ENCODE measurements around the gene COMMD7.
"Not testable (repeated sequence)": the region's sequence is repeated elsewhere in the genome, so short reads cannot be mapped to it uniquely, and the experiment has no call there.

COMMD7 gene

DNA sequence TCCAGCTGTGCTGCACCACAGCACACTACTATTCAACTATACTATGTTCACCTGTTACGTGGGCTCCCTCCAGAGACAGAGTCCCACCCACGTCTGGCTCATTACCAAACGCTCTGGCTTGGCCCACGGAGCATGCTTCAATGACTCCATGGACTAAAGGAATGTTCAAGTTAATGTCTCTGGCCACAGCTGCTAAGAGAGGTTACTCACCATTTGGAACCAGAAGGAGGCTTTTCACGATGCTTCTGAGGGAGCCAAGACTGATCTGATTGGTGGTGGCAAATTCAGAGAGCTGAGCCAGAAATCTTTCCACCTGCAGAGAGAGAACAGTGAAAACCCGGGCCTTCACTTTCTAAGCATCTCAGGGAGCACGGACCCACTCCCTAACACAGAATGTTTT is 15.6 kb downstream of the COMMD7 start:
- peaks cover 39% of the 10 kb centered on the region for H3K36me3 Mint-ChIP-seq
- no peaks in the 10 kb centered on the region for H3K9me3 Mint-ChIP-seq
- CTCF ChIA-PET: interaction anchor here (1.3 kb wide), 1 partner anchor 8 kb away, joined by 4 read pairs; no protein-coding TSS in a partner anchor
- no peak for DNase-seq
- no peak overlapping the region for H3K4me3 Mint-ChIP-seq
- H3K27me3 Mint-ChIP-seq: no peaks in the 10 kb centered on the region
- no peak overlapping the region for H3K27ac Mint-ChIP-seq
- peaks cover 12% of the 10 kb centered on the region for H3K4me1 Mint-ChIP-seq

DNA sequence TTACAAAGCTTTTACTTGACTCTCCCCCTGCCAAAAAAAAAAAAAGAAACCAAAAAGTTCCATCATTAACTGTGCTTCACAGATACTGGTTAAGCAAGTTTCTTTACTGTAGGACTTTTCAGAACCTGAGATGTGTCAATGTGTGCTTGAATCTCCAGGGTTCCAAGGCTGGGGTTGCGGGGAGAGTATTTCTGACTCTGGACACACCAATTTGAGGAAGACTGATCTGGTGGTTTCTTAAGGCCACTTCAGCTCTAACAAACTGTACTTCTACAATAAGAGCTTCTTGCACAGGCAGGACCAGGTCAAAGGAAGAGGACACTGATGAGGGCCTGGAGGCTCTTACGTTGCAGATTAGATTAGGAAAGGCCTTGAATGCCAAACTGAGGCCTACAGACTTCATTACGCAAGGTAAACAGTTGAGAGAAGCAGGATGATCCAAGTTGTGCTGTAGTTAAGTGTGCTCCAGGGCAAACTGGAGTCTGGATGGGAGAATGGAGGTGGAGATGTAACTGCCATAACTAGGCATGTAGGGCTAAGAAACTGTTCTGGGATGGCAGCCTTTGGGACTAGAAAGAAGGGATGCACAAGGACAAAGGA is 24.4 kb downstream of the COMMD7 start:
- no peak overlapping the region for H3K27ac Mint-ChIP-seq
- no peaks in the 10 kb centered on the region for H3K27me3 Mint-ChIP-seq
- no peaks in the 10 kb centered on the region for H3K9me3 Mint-ChIP-seq
- H3K36me3 Mint-ChIP-seq: peaks cover 19% of the 10 kb centered on the region
- no peak for DNase-seq
- CTCF ChIA-PET: interaction anchor here (0.6 to 1.0 kb wide), 2 partner anchors 18 to 23 kb away, joined by 5 read pairs; no protein-coding TSS in a partner anchor
- no peak overlapping the region for H3K4me3 Mint-ChIP-seq
- H3K4me1 Mint-ChIP-seq: no peaks in the 10 kb centered on the region

DNA sequence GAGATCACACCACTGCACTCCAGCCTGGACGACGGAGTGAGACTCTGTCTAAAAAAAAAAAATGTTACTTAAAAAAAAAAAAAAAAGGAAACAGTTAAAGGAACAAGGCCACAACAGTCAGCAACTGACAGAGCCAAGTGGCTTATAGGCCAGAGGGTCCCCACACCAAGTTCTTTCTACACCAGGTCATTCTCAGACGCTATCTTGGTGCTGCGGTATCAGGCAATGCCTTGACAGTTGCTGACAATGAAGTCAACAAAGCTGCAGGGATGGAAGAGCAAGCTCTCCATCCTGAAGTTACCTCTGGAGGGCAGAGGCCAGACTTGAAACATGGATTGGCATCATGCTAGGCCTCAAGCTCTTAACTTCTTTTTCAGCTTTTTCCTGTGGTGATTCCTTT is 31.9 kb downstream of the COMMD7 start:
- H3K4me1 Mint-ChIP-seq: peaks cover 7% of the 10 kb centered on the region
- H3K36me3 Mint-ChIP-seq: peaks cover 10% of the 10 kb centered on the region
- H3K9me3 Mint-ChIP-seq: no peaks in the 10 kb centered on the region
- no peak for DNase-seq
- H3K27me3 Mint-ChIP-seq: no peaks in the 10 kb centered on the region
- no peak overlapping the region for H3K4me3 Mint-ChIP-seq
- CTCF ChIA-PET: interaction anchor here (0.6 to 0.9 kb wide), 2 partner anchors 67 to 133 kb away, joined by 3 to 4 read pairs; no protein-coding TSS in a partner anchor
- no peak overlapping the region for H3K27ac Mint-ChIP-seq

DNA sequence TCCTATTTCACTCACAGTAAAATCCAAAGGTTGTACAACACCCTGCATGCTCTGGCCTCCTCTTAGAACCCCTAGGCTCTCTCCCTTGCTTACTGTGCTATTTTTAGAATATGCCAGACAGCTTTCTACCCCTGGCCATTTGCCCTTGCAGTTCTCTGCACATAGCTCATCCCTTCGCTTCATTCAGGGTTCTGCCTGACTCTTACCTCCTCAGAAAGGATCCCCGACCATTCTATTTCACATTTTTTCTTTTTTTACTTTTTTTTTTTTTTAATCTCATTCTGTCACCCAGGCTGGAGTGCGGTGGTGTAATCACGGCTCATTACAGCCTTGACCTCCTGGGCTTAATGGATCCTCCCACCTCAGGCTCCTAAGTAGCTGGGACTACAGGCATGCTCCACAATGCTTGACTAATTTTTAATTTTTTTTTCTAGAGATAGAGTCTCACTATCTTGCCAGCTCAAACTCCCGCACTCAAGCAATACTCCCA is 33.6 kb downstream of the COMMD7 start:
- Mint-ChIP-seq H3K27me3 (no peaks in the 10 kb centered on the region), H3K4me3 (no peak overlapping the region), H3K27ac (no peak overlapping the region), H3K4me1 (peaks cover 7% of the 10 kb centered on the region), H3K9me3 (no peaks in the 10 kb centered on the region), H3K36me3 (peaks cover 13% of the 10 kb centered on the region)
- no peak for DNase-seq
- CTCF ChIA-PET: interaction anchor here (1.2 kb wide), 1 partner anchor 69 kb away, joined by 4 read pairs; no protein-coding TSS in a partner anchor

DNA sequence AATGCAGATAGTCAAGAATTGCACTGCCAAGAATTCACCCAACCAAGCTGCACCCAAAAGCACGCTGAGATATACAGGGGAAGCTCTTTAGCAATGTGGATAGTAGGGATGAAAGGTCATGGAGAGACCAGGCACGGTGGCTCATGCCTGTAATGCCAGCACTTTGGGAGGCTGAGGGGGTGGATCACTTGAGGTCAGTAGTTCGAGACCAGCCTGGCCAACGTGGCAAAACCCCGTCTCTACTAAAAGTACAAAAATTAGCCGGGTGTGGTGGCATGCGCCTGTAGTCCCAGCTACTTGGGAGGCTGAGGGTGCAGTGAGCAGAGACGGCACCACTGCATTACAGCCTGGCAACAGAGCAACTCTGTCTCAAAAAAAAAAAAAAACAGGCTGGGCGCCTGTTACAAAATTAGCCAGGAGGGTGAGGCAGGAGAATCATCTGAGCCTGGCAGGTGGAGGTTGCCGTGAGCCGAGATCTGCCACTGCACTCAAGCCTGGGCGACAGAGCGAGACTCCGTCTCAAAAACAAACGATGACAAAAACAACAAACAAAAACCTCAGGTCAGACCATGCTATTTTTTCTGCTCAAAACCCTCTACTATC is 34.1 kb downstream of the COMMD7 start:
- H3K27ac Mint-ChIP-seq: not testable (repeated sequence)

DNA sequence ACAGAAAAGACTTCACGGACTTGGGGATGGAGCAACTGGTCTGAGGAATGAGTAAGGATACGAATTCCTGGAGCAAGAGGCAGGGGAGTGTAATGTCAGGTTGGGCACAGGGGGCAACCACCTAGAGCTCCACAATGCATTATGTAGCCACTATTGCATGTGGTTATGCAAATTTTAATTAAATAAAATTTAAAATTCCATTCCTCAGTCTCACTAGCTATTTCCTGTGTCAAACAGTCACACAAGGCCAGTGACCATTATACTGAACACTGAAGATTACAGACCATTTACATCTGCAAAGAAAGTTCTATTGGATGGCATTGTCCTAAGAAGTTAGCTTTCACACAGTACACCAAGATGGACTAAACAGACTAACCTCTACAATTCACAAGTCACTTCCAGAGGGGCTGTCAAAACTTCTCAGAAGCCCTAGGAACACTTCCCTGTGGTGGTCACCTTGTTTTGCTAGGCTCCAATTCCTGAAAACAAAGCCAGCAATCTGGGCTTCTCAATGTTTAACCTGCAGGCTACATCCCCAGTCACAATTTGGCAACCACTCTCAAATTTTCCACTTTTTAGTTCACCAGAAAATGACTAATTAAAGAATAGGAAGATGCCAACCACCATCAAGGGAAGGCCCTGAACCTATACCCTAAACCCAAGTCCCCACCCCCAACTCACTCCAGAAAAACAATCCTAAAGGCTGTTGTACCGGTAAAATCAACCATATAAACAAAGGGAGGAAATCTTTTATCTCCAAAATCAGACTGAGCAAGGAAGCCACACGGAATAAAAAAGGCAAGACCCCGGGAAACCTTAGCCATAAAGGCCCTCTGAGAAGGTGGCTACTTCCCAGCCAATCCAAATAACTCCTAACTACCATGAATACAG is 35.3 kb downstream of the COMMD7 start:
- no peak for DNase-seq
- H3K36me3 Mint-ChIP-seq: peaks cover 21% of the 10 kb centered on the region
- no peaks in the 10 kb centered on the region for H3K9me3 Mint-ChIP-seq
- no peaks in the 10 kb centered on the region for H3K27me3 Mint-ChIP-seq
- peaks cover 4% of the 10 kb centered on the region for H3K4me1 Mint-ChIP-seq
- CTCF ChIA-PET: no interaction called here
- H3K4me3 Mint-ChIP-seq: no peak overlapping the region
- H3K27ac Mint-ChIP-seq: no peak overlapping the region

More for the DNA sequence above, 34.1 kb downstream of the COMMD7 start:
- CTCF ChIA-PET: interaction anchor here (0.7 kb wide), 1 partner anchor 67 kb away, joined by 3 read pairs; no protein-coding TSS in a partner anchor
- H3K4me1 Mint-ChIP-seq, H3K4me3 Mint-ChIP-seq, DNase-seq, H3K9me3 Mint-ChIP-seq, H3K27me3 Mint-ChIP-seq: not testable (repeated sequence)
- H3K36me3 Mint-ChIP-seq: peaks cover 19% of the 10 kb centered on the region

DNA sequence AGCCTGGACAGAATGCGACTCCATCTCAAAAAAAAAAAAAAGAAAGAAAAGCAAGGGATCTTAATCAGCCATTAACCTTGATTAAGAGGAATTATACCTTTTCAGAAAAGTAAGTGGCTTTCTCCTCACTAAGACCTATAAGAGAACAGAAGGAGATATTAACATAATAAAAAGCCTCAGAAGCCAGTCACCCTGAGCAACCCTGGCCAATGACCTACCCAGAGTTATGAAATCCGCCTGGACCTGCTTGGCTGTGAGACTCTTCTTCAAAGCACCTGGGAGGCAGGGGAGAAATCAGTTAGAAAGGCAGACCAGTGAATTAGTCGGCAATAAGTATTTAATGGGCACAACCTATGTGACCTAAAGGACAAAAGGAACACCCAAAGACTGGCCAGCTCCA is 36.8 kb downstream of the COMMD7 start:
- no peak overlapping the region for H3K4me3 Mint-ChIP-seq
- CTCF ChIA-PET: no interaction called here
- H3K36me3 Mint-ChIP-seq: peaks cover 29% of the 10 kb centered on the region
- H3K4me1 Mint-ChIP-seq: peaks cover 4% of the 10 kb centered on the region
- DNase-seq: no peak
- H3K27ac Mint-ChIP-seq: no peak overlapping the region
- no peaks in the 10 kb centered on the region for H3K9me3 Mint-ChIP-seq
- H3K27me3 Mint-ChIP-seq: no peaks in the 10 kb centered on the region

DNA sequence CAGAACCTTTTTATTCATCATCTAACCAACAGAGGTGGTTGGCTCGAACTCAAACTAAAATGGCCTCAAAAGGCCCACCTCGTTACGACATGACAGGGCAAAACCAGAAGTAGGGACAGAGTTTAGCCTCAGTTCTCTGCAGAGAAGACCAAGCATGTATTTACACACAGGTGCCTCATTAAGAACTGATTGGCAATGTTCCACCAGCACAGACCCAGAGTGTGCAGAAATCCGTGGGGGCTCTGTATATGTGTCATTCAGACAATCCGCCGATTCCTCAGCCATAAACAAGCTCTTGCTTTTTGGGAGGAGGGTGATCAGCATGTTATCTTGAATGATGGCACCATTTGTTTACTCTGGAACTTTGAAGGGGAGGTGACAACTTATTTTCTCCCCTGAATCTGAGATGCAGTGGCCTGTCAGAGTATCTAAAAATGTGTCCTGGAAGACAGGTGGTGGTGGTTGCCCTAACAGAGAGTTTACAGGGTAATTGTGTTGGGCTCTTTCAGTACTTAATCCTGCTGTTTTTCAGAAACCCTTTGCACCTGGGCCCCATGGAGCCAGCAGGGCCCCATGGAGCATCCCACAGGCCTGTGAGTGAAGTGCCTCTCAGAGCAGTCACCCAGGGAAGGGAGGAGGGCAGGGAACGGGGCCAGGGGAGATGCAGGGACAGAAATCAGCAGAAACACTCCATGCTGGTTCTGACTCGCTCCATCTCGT is 40.4 kb downstream of the COMMD7 start:
- Mint-ChIP-seq H3K9me3 (no peaks in the 10 kb centered on the region), H3K4me1 (no peaks in the 10 kb centered on the region), H3K36me3 (peaks cover 35% of the 10 kb centered on the region), H3K27me3 (no peaks in the 10 kb centered on the region), H3K27ac (no peak overlapping the region), H3K4me3 (no peak overlapping the region)
- DNase-seq: no peak
- CTCF ChIA-PET: interaction anchor here (0.9 to 1.0 kb wide), 2 partner anchors 29 to 75 kb away, joined by 3 to 4 read pairs; partner anchors contain the start of gene C20orf203

DNA sequence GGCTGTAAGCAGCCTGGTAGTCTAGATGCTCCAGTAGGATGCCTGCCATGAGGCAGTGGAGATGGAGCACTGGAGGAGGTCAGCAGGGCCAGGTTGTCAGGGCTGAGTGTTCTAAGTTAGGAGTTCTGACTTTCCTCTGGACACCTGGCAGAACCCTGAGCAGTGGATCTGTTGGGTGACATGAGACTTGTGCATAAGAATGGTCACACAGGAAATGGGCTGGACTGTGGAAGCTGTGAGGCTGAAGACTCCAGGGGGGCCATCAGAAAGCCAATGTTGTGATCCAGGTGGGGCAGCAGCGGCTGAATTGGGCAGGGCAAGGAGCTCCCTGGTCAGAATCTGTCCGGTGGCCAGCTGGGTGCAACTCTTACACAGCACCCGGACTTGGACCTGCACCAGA is 45.7 kb downstream of the COMMD7 start:
- no peaks in the 10 kb centered on the region for H3K27me3 Mint-ChIP-seq
- H3K27ac Mint-ChIP-seq: no peak overlapping the region
- no peak overlapping the region for H3K4me3 Mint-ChIP-seq
- no peaks in the 10 kb centered on the region for H3K4me1 Mint-ChIP-seq
- CTCF ChIA-PET: no interaction called here
- no peak for DNase-seq
- no peaks in the 10 kb centered on the region for H3K9me3 Mint-ChIP-seq
- peaks cover 13% of the 10 kb centered on the region for H3K36me3 Mint-ChIP-seq

DNA sequence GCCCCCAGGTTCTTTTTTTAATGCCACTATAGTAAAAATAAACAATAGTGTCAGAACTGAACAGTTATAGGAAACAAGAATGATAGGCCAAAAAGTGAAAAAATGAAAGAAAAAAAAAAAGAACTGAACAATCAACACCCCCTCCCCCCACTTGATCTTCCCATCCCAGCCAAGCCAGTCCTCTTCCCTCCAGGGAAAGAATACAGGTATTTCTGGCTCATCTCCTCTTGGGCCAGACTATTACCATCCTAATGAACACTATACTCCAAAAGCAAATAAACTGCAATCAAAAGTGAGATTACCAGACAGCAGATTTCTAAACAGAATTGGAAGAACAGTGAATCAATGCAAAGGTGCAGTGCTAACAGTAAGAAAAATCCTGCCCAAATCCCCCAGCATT is 48.2 kb downstream of the COMMD7 start:
- no peak overlapping the region for H3K27ac Mint-ChIP-seq
- CTCF ChIA-PET: no interaction called here
- no peak for DNase-seq
- H3K36me3 Mint-ChIP-seq: peaks cover 5% of the 10 kb centered on the region
- H3K4me3 Mint-ChIP-seq: no peak overlapping the region
- H3K9me3 Mint-ChIP-seq: no peaks in the 10 kb centered on the region
- H3K4me1 Mint-ChIP-seq: no peaks in the 10 kb centered on the region
- H3K27me3 Mint-ChIP-seq: no peaks in the 10 kb centered on the region

DNA sequence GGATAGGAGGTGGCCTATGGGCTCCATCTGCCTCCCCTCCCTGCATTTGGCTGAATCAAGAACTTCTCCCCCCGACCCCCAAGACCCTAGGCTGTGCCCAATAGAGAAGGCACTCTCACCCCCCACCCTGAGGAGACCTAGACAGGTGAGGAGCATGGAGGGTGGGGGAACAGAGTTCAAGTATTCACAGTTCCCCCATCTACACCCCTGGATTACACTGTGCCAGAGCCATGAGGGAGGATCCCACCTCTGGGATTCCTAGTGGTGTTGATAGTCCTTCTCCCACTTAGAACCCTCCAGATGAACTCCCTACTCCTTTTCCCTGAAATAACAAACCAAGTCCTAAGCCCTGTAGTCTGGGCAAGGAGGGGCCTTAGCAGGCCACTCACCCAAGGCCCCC is 54.3 kb downstream of the COMMD7 start:
- H3K27me3 Mint-ChIP-seq, H3K27ac Mint-ChIP-seq, H3K9me3 Mint-ChIP-seq, H3K4me3 Mint-ChIP-seq, H3K4me1 Mint-ChIP-seq, DNase-seq, CTCF ChIA-PET, H3K36me3 Mint-ChIP-seq: not testable (repeated sequence)

DNA sequence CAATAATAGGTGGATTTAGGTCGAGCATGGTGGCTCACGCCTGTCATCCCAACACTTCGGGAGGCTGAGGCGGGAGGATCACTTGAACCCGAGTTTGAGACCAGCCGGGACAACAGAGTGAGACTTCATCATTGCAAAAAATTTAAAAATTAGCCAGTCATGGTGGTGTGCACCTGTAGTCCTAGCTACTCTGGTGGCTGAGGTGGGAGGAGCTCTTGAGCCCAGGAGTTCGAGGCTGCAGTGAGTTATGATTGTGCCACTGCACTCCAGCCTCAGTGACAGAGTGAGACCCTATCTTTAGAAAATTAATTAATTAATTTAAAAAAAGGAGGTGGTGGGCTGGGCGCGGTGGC is 56.1 kb downstream of the COMMD7 start:
- H3K27me3 Mint-ChIP-seq: no peaks in the 10 kb centered on the region
- H3K9me3 Mint-ChIP-seq: no peaks in the 10 kb centered on the region
- DNase-seq: no peak
- CTCF ChIA-PET: no interaction called here
- H3K27ac Mint-ChIP-seq: no peak overlapping the region
- H3K36me3 Mint-ChIP-seq: no peaks in the 10 kb centered on the region
- no peak overlapping the region for H3K4me3 Mint-ChIP-seq
- peaks cover 3% of the 10 kb centered on the region for H3K4me1 Mint-ChIP-seq

DNA sequence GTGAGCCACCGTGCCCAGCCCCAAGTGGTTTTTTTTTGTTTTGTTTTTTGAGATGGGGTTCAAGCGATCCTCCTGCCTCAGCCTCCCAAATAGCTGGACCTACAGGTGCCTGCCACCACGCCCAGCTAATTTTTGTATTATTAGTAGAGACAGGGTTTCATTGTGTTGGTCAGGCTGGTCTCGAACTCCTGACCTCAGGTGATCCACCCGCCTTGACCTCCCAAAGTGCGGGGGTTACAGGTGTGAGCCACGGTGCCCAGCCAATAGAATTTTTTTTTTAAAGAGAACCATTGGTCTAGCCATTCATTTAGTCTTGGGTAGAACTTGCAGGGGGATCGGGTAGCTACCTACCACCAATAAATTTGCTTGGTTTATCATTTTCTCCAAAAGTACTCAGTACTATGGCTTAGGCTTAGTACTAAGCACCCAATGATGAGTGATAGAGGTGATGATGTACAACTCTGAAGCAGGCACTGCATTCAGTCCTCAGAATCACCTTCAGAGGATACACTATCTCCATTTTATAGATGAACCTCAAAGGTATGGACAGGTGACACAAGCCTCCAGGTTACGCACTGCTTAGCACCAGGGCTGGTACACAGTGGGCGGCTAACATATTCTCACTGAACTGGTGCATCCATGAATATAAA is 56.6 kb downstream of the COMMD7 start:
- CTCF ChIA-PET: no interaction called here
- no peaks in the 10 kb centered on the region for H3K36me3 Mint-ChIP-seq
- no peaks in the 10 kb centered on the region for H3K27me3 Mint-ChIP-seq
- H3K4me1 Mint-ChIP-seq: peaks cover 6% of the 10 kb centered on the region
- no peak overlapping the region for H3K27ac Mint-ChIP-seq
- H3K4me3 Mint-ChIP-seq: no peak overlapping the region
- no peak for DNase-seq
- no peaks in the 10 kb centered on the region for H3K9me3 Mint-ChIP-seq
